Tibial nerve (tissue), 4 donors: ENCODE measurements around the gene P2RY8.

Source experiments
- CTCF ChIP-seq, 5 experiments: fragments of 200-600 bp in 3 of 5; fragments of 450-650 bp in 2 of 5; sonication (generic) in 3 of 5; IDR thresholded peaks; one replicate each; pipeline ENCODE4 v1.5.1; 2016 to 2019; ENCODE audit warnings: antibody characterized with exemption in 5 of 5, mild to moderate bottlenecking in 3 of 5, moderate library complexity in 2 of 5
- EP300 ChIP-seq, 2 donors: sonication (generic); formaldehyde crosslinking; IDR thresholded peaks; one replicate each; pipeline ENCODE4 v1.6.1; 2017; ENCODE audit warnings: antibody characterized with exemption in 2 of 2, mild to moderate bottlenecking in 1 of 2

GRCh38 chrX:1477229-1477628 lies 59.8 kb downstream of the P2RY8 start:
- TF ChIP-seq CTCF (IDR thresholded peaks at IDR 0.05) = no peak
- TF ChIP-seq EP300 (IDR thresholded peaks at IDR 0.05) = no peak
